Mammary epithelial cell (primary cell): ENCODE results near the gene CBLN1.

Source experiments
- EZH2 ChIP-seq: IDR thresholded peaks from 2 replicates; pipeline ENCODE4 v1.6.1; 2012; ENCODE audit warnings: low read length, inconsistent platforms, borderline replicate concordance
- TF ChIP-seq, protein P1 (sequence below), 2 donors: IDR thresholded peaks in 1 of 2; conservative IDR thresholded peaks in 1 of 2; 2 replicates each; pipeline ENCODE4 v1.5.1; 2011 to 2012; ENCODE audit warnings: inconsistent platforms in 2 of 2, low read length in 2 of 2, mild to moderate bottlenecking in 2 of 2, control low read depth in 1 of 2, low read depth in 1 of 2; ENCODE audit not compliant: insufficient read depth in 1 of 2; ENCODE audit errors: extremely low read depth in 1 of 2

GRCh38 chr16:49328325-49328724 is 46.7 kb upstream of the CBLN1 start:
- TF ChIP-seq, protein P1, sequence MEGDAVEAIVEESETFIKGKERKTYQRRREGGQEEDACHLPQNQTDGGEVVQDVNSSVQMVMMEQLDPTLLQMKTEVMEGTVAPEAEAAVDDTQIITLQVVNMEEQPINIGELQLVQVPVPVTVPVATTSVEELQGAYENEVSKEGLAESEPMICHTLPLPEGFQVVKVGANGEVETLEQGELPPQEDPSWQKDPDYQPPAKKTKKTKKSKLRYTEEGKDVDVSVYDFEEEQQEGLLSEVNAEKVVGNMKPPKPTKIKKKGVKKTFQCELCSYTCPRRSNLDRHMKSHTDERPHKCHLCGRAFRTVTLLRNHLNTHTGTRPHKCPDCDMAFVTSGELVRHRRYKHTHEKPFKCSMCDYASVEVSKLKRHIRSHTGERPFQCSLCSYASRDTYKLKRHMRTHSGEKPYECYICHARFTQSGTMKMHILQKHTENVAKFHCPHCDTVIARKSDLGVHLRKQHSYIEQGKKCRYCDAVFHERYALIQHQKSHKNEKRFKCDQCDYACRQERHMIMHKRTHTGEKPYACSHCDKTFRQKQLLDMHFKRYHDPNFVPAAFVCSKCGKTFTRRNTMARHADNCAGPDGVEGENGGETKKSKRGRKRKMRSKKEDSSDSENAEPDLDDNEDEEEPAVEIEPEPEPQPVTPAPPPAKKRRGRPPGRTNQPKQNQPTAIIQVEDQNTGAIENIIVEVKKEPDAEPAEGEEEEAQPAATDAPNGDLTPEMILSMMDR (conservative IDR thresholded peaks at IDR 0.05 in 1 of 2, IDR thresholded peaks at IDR 0.05 in 1 of 2; ENCODE audit: extremely low read depth in 1 of 2, insufficient read depth in 1 of 2, low read depth in 1 of 2, low read length in 2 of 2) = no peak
- no peak for TF ChIP-seq EZH2
